Measurements from ENCODE around the gene RPS6KA2.
A peak's percentile ranks its signal among the peaks of the same experiment; 100 is the strongest.
"Not testable (repeated sequence)": the region's sequence is repeated elsewhere in the genome, so short reads cannot be mapped to it uniquely, and the experiment has no call there.

The RPS6KA2 gene

DNA sequence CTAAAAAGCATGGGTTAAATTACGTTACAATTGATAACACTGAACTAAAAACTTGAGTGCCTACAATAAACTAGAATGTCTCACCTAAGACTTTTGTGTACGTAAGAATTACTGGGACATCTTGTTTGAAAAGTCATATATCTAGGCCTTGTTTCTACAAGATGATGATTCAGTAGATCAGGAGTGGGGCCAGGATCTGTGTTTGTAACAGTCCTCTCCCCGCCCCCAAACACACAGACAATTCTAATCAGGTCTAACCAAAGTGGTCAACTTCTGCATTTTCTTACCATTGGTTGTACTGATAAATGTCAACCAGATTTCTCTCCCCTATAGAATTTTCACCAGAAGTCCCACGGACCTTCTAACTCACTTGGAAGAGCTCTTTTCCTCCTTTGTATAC is 97.5 kb downstream of the RPS6KA2 start:
- DNase-seq (ENCODE audit: low read depth): no peak

- not testable (repeated sequence) for DNase-seq (ENCODE audit: low read depth)
Observed at GRCh38 chr6:166529058-166529457, 98.0 kb downstream of the RPS6KA2 start.

GRCh38 chr6:166527849-166528248 is 99.2 kb downstream of the RPS6KA2 start:
- DNase-seq (ENCODE audit: low read depth): no peak

GRCh38 chr6:166526937-166527336 is 100.1 kb downstream of the RPS6KA2 start:
- DNase-seq (ENCODE audit: low read depth): no peak

DNA sequence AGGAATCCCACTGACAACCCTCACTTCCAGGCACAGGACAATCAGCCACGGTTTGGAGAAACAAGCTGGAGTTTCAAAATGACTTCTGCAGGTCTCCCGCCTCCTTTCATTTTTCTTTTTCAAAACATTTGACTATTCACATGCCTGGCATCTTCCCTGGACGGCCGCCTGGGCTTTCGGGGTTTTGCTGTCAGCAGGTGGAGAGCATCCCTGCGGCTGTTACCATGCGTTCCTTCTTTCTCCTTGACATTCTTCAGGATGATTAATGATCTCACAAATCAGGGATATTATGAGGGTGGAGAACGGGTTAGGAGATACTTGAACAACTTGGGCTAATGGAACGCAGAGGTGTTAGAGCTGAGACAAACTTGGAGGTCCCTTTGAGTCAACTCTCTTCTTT is 101.5 kb downstream of the RPS6KA2 start:
- no peak for DNase-seq (ENCODE audit: low read depth)

GRCh38 chr6:166523782-166524559 is 103.1 kb downstream of the RPS6KA2 start:
- DNase-seq (ENCODE audit: low read depth): no peak

GRCh38 chr6:166520905-166521834 is 105.9 kb downstream of the RPS6KA2 start:
- DNase-seq (ENCODE audit: low read depth): no peak

DNA sequence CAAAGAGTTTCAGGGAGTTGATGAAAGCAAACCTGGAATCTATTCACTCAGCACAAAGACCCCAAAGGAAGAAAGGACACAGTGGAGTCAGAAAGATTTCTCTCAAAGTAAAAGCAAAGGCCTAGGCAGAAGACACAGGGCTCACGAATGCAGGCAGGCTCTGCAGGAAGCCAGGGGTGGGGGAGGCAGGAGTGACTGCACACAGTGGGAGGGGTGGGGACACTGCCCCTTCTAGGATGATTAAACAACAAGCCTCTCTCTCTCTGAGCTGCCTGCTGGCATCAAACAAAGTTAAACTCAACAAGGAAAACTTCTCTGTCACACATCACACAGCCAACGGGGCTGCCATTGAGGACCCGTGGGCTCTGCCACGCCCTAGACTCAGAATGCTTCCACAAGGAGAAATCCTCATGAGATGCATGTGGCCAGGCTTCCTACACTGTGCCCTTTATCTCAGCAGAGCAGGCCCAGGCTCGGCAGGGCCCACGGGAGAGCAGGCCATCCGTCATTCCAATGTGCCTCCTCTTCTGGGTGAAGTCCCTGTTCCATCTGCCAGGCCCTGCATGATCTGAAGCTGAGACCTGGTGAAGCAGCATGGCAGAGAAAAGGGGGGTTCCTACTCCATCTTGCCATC is 110.7 kb downstream of the RPS6KA2 start:
- DNase-seq (ENCODE audit: low read depth): no peak

GRCh38 chr6:166515072-166515810 is 111.8 kb downstream of the RPS6KA2 start:
- DNase-seq (ENCODE audit: low read depth): peak; percentile 27

DNA sequence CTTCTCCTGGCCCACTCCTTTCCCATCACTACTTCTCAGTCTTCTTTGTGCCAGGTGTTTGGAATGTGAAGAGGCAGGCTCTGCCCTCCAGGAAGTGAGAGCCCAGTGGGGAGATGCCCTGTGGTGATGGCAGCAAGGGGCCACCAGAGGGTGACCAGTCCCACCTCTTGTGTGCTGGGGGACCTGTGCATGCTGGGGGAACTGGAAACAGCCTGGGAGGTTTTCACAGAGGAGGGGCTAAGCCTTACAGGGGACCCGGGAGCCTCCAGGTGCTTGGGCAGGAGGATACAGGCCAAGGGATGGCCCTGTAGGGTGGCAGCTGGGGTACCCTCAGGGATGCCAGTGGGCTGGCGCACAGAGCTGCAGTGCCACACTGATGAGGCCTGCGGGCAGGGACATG is 112.9 kb downstream of the RPS6KA2 start:
- DNase-seq (ENCODE audit: low read depth): no peak

DNA sequence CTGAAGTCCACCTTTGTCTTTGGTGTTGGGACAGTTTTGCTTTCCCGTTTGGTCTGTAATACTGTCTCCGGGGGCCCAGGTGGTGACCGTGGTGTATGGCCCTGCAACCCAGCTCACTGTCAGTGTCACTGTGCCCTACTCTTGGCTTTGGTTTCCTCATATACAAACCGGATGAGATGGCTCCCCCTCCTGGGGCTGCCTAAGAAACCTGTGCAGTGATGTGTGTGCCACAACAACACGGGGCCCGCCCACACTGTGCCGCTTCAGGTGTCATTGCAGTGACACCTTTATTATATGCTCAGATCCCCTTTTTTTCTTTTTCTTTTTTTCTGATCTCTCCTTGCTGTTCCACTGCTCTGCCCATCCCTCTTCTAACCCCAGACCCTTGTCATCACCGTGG is 114.5 kb downstream of the RPS6KA2 start:
- peak; percentile 25 for DNase-seq (ENCODE audit: low read depth)

- no peak for DNase-seq (ENCODE audit: low read depth)
Observed at GRCh38 chr6:166511316-166511715, 115.7 kb downstream of the RPS6KA2 start.

DNA sequence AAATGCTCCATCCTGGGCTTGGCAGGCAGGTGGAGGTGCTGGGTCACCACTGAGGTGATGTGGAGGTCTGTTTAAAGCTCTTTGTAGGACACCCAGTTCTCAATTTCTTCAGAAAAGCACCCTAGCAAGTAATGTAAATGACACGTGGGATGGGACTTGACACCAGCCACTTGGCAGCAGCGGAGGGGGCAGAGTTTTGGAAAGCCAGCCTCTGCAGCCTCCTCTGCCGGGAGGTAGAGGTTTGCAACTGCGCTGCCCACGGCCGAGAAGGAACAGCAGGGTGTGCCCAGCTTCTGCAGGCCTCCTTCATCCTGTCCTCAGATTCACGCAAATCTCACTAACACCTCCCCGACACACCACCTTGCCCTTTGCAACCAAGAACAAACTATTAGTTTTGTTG is 117.9 kb downstream of the RPS6KA2 start:
- no peak for DNase-seq (ENCODE audit: low read depth)

DNA sequence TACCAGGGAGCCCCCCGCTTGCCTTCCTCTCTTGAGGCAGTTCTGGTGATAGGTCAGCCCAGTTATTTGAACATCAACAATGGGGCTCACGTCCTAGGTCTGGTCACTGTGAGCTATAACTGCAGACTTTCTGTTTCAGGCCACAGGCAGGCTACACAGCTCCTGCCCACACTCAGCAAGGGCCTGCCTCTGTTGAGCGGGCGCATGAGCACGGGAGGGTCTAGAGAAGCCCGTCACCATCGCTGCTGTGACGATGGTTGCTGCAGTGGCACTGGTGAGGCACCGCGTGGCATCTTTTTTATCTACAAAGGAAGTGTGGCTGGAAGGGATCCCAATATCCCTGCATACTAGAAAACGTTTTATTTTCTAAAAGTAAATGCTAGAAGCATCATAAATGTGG is 118.3 kb downstream of the RPS6KA2 start:
- DNase-seq (ENCODE audit: low read depth): no peak

DNA sequence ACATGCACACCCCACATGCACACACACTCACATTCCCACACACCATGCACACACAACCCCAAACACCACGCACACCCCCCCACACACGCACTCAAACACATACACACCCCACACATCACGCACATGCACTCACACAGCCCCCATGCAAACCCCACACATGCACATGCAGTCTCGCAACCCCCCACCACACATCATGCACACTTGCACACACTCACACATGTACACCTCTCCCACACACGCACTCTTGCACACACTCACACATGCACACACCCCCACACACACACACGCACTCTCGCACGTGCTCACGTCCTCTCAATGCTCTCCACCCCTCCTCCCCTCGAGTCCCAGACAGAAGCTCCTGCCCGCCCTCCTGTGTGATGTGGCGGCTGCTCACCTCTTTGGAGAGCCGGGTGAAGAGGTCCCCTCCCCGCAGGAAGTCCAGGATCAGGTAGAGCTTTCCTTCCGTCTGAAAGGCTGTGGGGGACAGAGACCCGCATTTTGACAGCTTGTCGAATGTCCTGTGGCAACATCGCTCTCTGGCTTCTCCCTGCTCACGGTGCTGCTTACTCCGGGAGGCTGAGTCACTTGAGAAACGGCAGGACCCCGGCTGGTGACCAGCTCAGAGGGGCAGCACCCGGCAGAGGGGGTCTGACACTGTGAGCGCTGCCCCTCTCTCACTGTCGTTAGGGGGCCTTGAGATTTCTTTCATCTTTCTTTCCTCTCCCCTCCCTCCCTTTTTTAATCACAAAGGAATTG is 119.1 kb downstream of the RPS6KA2 start:
- DNase-seq (ENCODE audit: low read depth): no peak

DNA sequence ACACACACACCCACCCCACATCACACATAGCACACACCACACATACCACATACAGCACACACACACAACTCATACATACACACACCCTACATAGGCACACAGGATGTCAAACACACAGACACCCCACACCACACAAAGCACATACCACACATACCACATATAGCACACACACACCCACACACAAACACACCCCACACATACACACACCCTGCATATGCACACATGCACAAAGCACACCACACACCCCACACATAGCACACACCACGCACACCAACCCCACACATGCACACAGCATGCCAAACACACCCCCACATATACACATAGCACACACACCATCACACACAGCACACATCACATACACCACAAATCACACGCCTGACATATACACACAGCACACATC is 119.7 kb downstream of the RPS6KA2 start:
- DNase-seq (ENCODE audit: low read depth): no peak

GRCh38 chr6:166505133-166505905 is 121.7 kb downstream of the RPS6KA2 start:
- DNase-seq (ENCODE audit: low read depth): no peak

DNA sequence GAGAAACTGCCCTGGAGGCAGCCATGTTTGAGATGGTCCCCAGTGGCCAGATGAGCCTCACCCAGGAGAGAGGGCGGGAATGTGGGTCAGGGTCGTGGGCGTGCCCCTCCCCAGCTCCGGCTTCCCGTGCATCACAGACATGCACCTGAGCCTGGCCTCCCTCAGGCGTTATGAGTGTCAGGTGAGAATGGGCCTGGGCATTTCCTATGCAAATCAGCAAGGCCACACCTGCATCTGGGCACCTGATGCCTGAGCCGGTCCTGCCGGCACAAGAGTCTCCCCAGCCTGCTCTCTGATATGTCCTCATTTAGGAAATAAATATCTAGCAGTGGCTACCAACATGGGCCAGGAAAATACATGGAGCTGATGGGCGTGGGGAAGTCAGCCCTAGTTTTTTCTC is 123.0 kb downstream of the RPS6KA2 start:
- DNase-seq (ENCODE audit: low read depth): no peak

- DNase-seq (ENCODE audit: low read depth): no peak
Observed at GRCh38 chr6:166503167-166503744, 123.8 kb downstream of the RPS6KA2 start.

- no peak for DNase-seq (ENCODE audit: low read depth)
Observed at GRCh38 chr6:166502453-166502852, 124.6 kb downstream of the RPS6KA2 start.

Data from activated T-cell treated with anti-CD3 and anti-CD28 coated beads for 1 hour (primary cell).